OCI-LY3 (cell line): ENCODE measurements around the gene FBP1.
"Not testable (repeated sequence)": the region's sequence is repeated elsewhere in the genome, so short reads cannot be mapped to it uniquely, and the experiment has no call there.

ENCODE experiments used
- H2AFZ ChIP-seq: fragments of 200-600, 300-600 bp; shearing (Covaris generic); 2 replicates; pipeline ENCODE4 v1.6.0; 2014; ENCODE audit warnings: antibody characterized with exemption, low read depth, low read length
- H3K27ac ChIP-seq: fragments of 200-600, 300-600 bp; sonication (generic); 2 replicates; pipeline ENCODE4 v1.5.1; 2014; ENCODE audit warnings: mild to moderate bottlenecking, low read length, moderate library complexity, mixed read lengths
- H3K27me3 ChIP-seq: fragments of 200-600, 300-600 bp; sonication (generic); 2 replicates; pipeline ENCODE4 v1.6.1; 2014; ENCODE audit warnings: low read depth, low read length, mixed read lengths
- H3K36me3 ChIP-seq: fragments of 200-600, 300-600 bp; sonication (generic); replicated peaks from 2 replicates; pipeline ENCODE3; 2014; ENCODE audit warnings: low read depth, low read length, mixed read lengths
- H3K4me1 ChIP-seq: fragments of 300-600, 200-600 bp; sonication (generic); 2 replicates; pipeline ENCODE4 v1.6.1; 2014; ENCODE audit warnings: low read length, mixed read lengths
- H3K4me2 ChIP-seq: fragments of 200-600, 300-600 bp; sonication (generic); 2 replicates; pipeline ENCODE4 v1.6.1; 2014; ENCODE audit warnings: low read length, mixed read lengths
- H3K4me3 ChIP-seq: fragments of 300-600, 200-600 bp; sonication (generic); 2 replicates; pipeline ENCODE4 v1.5.1; 2014; ENCODE audit warnings: antibody characterized with exemption, mild to moderate bottlenecking, low read length, moderate library complexity
- H3K79me2 ChIP-seq: fragments of 300-600, 200-600 bp; shearing (Covaris generic); 2 replicates; pipeline ENCODE4 v1.6.1; 2014; ENCODE audit warnings: mild to moderate bottlenecking, low read length, mixed read lengths
- H3K9ac ChIP-seq: fragments of 300-600, 200-600 bp; shearing (Covaris generic); 2 replicates; pipeline ENCODE4 v1.6.0; 2014; ENCODE audit warnings: mild to moderate bottlenecking, low read length, moderate library complexity
- H3K9me3 ChIP-seq: fragments of 200-600, 300-600 bp; shearing (Covaris generic); 2 replicates; pipeline ENCODE4 v1.6.1; 2014; ENCODE audit warnings: low read length, mixed read lengths; ENCODE audit not compliant: insufficient read depth
- H4K20me1 ChIP-seq: fragments of 200-600, 300-600 bp; sonication (generic); 2 replicates; pipeline ENCODE4 v1.6.1; 2016; ENCODE audit warnings: low read length, mixed read lengths; ENCODE audit not compliant: insufficient read depth
- CTCF ChIP-seq: fragments of 200-600, 300-600 bp; sonication (generic); IDR thresholded peaks from 2 replicates; pipeline ENCODE4 v1.5.1; 2014; ENCODE audit warnings: antibody characterized with exemption, low read length, low read depth
- EZH2phosphoT487 ChIP-seq: fragments of 200-600 bp; shearing (Covaris generic); IDR thresholded peaks from 2 replicates; pipeline ENCODE4 v1.6.1; 2018; ENCODE audit warnings: antibody characterized with exemption, mixed run types, low read depth

The FBP1 gene

GRCh38 chr9:94567271-94567670 lies 72.0 kb downstream of the FBP1 start:
- Histone ChIP-seq H3K4me2 (no peak overlapping the region), H3K4me3 (no peak overlapping the region), H2AFZ (no peak overlapping the region), H3K27me3 (peaks cover 2% of the 10 kb centered on the region; the same call in 1 of the 2 replicates), H3K36me3 (no peaks in the 10 kb centered on the region), H3K4me1 (no peaks in the 10 kb centered on the region), H3K9me3 (no peaks in the 10 kb centered on the region), H3K27ac (no peak overlapping the region), H3K9ac (no peak overlapping the region), H3K79me2 (no peaks in the 10 kb centered on the region), H4K20me1 (no peaks in the 10 kb centered on the region)
- TF ChIP-seq CTCF (no peak), EZH2phosphoT487 (no peak)

- H3K4me2 ChIP-seq: no peak overlapping the region
- no peak overlapping the region for H3K9ac ChIP-seq
- no peaks in the 10 kb centered on the region for H3K4me1 ChIP-seq
- no peak overlapping the region for H3K4me3 ChIP-seq
- H2AFZ ChIP-seq: no peak overlapping the region
- no peaks in the 10 kb centered on the region for H3K79me2 ChIP-seq
- H3K36me3 ChIP-seq: no peaks in the 10 kb centered on the region
- TF ChIP-seq CTCF (no peak), EZH2phosphoT487 (no peak)
- H4K20me1 ChIP-seq: no peaks in the 10 kb centered on the region
- no peak overlapping the region for H3K27ac ChIP-seq
- H3K27me3 ChIP-seq: no peaks in the 10 kb centered on the region; the same call in 1 of the 2 replicates
- no peaks in the 10 kb centered on the region for H3K9me3 ChIP-seq
Observed at GRCh38 chr9:94566550-94566949, 72.8 kb downstream of the FBP1 start.

GRCh38 chr9:94564279-94564678 lies 75.0 kb downstream of the FBP1 start:
- H4K20me1 ChIP-seq, H3K27ac ChIP-seq, H3K27me3 ChIP-seq, H3K4me1 ChIP-seq, H3K9me3 ChIP-seq, H2AFZ ChIP-seq, H3K79me2 ChIP-seq, H3K4me3 ChIP-seq, H3K9ac ChIP-seq, H3K36me3 ChIP-seq, H3K4me2 ChIP-seq: not testable (repeated sequence)

GRCh38 chr9:94563548-94563947 lies 75.8 kb downstream of the FBP1 start:
- H3K27ac ChIP-seq: no peak overlapping the region
- H3K9ac ChIP-seq: no peak overlapping the region
- no peak overlapping the region for H3K4me2 ChIP-seq

More at GRCh38 chr9:94563548-94563947, 75.8 kb downstream of the FBP1 start:
- Histone ChIP-seq H3K4me3 (no peak overlapping the region), H3K27me3 (no peaks in the 10 kb centered on the region), H4K20me1 (no peaks in the 10 kb centered on the region), H2AFZ (no peak overlapping the region), H3K4me1 (no peaks in the 10 kb centered on the region), H3K36me3 (no peaks in the 10 kb centered on the region), H3K9me3 (no peaks in the 10 kb centered on the region), H3K79me2 (no peaks in the 10 kb centered on the region)
- TF ChIP-seq EZH2phosphoT487 (no peak), CTCF (peak; percentile 20; the same call in 1 of the 2 replicates)
